HG03097 (cell line): Measurements from ENCODE around the gene C1orf105.
"Not testable (repeated sequence)": the region's sequence is repeated elsewhere in the genome, so short reads cannot be mapped to it uniquely, and the experiment has no call there.

ENCODE experiments used
- ATAC-seq: cut with Tn5 transposase; IDR thresholded peaks from one replicate; pipeline ENCODE4 v1.9.1; 2021; ENCODE audit not compliant: unreplicated experiment, low FRiP score

C1orf105 gene

GRCh38 chr1:172483448-172483847 is 63.0 kb downstream of the C1orf105 start:
- no peak for ATAC-seq

GRCh38 chr1:172484252-172484651 is 63.8 kb downstream of the C1orf105 start:
- no peak for ATAC-seq

GRCh38 chr1:172485626-172486025 is 65.1 kb downstream of the C1orf105 start:
- no peak for ATAC-seq

DNA sequence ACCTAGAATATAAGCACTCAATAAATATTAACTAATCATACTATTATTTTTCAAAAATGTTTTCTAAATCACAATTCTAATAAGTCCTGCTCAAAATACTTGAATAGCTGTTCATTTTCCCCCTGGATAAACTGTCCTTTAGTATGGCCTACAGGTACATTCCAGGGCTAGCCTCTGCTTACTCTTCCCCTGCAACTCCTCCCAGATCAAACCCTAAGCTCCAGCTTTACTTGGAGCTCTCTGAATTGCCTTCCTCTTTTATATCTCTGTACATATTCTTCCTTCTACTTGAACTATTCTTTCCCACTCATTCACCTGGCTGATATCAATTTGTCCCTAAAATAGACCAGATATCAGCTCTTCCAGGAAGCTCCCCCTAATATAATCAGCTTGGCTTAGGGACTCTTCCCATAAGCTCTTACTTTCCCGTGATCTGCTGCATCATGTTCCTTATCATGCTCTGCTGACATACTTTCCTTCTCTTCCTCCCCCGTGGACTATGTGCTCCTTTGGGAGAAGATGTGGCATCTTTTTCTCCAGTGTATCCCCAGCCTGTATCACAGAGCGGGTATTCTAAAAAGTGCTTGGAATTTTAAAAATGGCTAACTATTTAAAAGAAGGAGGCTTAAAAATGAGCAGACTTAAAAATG is 66.4 kb downstream of the C1orf105 start:
- no peak for ATAC-seq

- no peak for ATAC-seq
Measured at GRCh38 chr1:172487550-172487949, 67.1 kb downstream of the C1orf105 start.

- no peak for ATAC-seq
Measured at GRCh38 chr1:172488393-172488792, 67.9 kb downstream of the C1orf105 start.

- no peak for ATAC-seq
Measured at GRCh38 chr1:172489847-172490246, 69.4 kb downstream of the C1orf105 start.

- ATAC-seq = no peak
Measured at GRCh38 chr1:172492421-172492820, 71.9 kb downstream of the C1orf105 start.

- ATAC-seq = no peak
Measured at GRCh38 chr1:172494166-172494565, 73.7 kb downstream of the C1orf105 start.

GRCh38 chr1:172496127-172496526 is 75.6 kb downstream of the C1orf105 start:
- ATAC-seq = not testable (repeated sequence)

GRCh38 chr1:172496678-172497077 is 76.2 kb downstream of the C1orf105 start:
- ATAC-seq = no peak

DNA sequence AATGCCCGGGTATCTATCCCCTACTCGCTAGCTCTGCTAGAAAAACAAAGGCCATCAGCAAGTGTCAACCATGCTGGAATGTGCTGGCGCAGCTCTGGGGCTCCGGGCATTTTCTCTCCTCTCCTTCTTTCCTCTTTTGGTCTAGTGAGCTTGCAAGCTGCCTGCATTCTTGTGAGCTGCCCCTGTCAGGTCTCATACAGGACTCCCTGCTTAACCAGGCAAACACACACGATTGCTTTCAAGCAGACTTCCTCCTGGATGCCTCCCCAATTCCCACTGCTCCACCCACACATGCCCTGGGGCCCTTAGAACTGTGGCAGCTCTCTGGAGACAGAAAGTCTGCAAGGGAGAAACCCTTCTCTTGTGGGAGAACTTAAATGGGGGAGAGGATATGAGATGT is 76.7 kb downstream of the C1orf105 start:
- no peak for ATAC-seq

- ATAC-seq = no peak
Measured at GRCh38 chr1:172498857-172499256, 78.4 kb downstream of the C1orf105 start.

GRCh38 chr1:172499636-172500141 is 79.2 kb downstream of the C1orf105 start:
- ATAC-seq = no peak

DNA sequence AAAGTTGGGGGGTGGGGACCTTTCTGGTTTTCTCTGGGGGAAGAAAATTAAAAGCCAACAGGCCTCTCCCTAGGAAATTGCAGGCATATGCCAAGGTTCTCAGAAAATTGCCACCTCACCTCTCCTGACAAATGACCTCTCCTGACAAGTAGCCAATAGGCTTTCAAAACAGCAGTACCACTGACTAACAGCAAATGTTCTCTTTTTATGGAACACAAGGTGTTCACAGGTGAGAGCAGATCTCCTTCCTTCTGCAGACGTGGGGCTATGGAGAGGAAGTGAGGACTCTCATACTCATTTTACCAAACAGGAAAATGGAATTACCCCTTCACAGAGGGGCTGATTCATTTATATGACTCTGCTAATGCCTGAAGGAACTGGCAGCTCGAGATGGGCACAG is 79.7 kb downstream of the C1orf105 start:
- ATAC-seq = no peak

GRCh38 chr1:172507741-172508140 is 87.3 kb downstream of the C1orf105 start:
- no peak for ATAC-seq

DNA sequence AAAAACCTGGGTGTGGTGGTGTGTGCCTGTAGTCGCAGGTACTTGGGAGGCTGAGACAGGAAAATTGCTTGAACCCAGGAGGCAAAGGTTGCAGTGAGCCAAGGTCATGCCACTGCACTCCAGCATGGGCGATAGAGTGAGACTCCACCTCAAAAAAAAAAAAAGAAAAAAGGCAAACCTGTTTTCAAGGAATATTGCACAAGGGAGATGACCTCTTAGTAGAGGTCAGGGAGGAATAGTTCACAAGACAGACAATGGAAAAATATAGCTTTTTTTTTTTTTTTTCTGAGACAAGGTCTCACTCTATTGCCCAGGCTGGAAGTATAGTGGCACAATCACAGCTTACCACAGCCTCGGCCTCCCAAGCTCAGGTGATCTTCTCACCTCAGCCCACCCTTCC is 90.0 kb downstream of the C1orf105 start:
- ATAC-seq = no peak

GRCh38 chr1:172512591-172512990 is 92.1 kb downstream of the C1orf105 start:
- ATAC-seq = no peak

- ATAC-seq = no peak
Measured at GRCh38 chr1:172513479-172513878, 93.0 kb downstream of the C1orf105 start.

DNA sequence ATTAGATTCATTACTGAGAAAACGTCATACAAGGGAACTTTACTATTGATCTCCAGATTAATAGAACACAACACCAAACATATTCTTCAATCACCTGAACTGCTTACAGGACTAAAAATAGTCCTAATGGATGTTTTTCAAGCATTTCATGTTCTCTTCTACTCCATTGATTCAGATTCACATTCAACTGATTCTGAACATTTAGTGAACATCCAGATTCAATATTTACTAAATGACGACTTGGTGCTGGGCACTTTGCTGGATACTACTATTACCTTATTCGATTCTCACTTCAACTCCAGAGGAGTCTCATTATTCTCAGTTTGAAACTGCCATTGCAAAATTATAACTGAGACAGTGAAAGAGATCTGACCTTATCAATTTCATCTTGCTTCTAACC is 93.6 kb downstream of the C1orf105 start:
- no peak for ATAC-seq

DNA sequence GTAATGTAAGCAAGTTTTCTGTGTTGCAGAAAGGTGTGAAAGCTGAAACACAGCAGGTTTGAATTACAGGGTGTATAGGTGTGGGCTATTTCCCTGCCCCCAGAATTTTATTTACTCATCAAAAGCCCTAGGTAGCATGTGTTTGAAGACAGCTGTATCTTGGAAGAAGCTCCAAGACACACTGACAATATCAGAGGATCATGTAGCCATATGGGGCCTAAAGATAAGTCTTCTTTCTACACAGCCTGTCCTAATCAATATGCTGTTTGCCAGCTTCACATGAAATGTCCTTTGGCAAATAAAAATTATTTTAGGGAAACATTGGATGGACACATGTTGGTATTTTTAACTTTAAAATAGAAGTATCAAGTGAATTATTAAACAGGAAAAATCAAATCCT is 95.0 kb downstream of the C1orf105 start:
- ATAC-seq = no peak

- no peak for ATAC-seq
Measured at GRCh38 chr1:172515927-172516326, 95.4 kb downstream of the C1orf105 start.

DNA sequence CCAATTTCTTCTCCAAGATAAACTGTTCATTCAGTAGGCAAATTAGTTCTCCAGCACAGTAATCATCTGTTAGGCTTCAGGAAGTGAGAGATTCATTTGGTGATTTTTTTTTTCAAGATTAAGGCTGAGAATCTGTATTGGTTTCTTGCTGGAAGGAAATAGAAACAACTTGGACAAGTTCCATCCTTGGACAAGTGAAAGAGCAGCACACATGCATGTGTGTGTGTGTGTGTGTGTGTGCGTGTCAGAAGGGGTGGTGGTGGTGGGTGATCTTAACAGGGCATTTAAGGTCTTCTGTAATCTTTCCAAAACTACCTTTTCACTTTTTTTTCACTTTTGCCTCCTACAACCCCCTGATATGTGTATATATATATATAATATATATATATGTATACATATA is 96.6 kb downstream of the C1orf105 start:
- ATAC-seq = no peak
